Mucosa of descending colon (tissue), 3 donors: ENCODE data around the gene EPB41L3. TPM values are rescaled to one million over a fixed set of nuclear protein-coding genes. Genes with fewer than 3 reads are reported as not detected.

Experiments used
- ATAC-seq: fragments of 200-7000 bp; cut with Tn5 transposase; one replicate; pipeline ENCODE4 v1.9.1; 2020; ENCODE audit warnings: mild to moderate bottlenecking, moderate library complexity
- DNase-seq, 3 donors: peaks; one replicate each; pipeline ENCODE4 v3.0.0-alpha.2; 2020
- H3K36me3 ChIP-seq: fragments of 200-600 bp; one replicate; pipeline ENCODE4 v1.8.0; 2021; ENCODE audit warnings: low read depth, mild to moderate bottlenecking
- H3K4me1 ChIP-seq: fragments of 200-600 bp; one replicate; pipeline ENCODE4 v1.8.0; 2021; ENCODE audit warnings: low read depth, mild to moderate bottlenecking
- H3K4me3 ChIP-seq: fragments of 200-600 bp; one replicate; pipeline ENCODE4 v1.8.0; 2021; ENCODE audit warnings: mild to moderate bottlenecking
- H3K9me3 ChIP-seq: fragments of 200-600 bp; one replicate; pipeline ENCODE4 v1.8.0; 2021; ENCODE audit warnings: mild to moderate bottlenecking
- intact Hi-C, 2 donors: fragments of 100-400 bp; cut with DNase I in 1 of 2; cut with micrococcal nuclease in 1 of 2; formaldehyde crosslinking; loops; one replicate each; pipeline versions ENCODE4 v1.11.0 to v1.11.1; 2022; cut with DNase I, micrococcal nuclease
- total RNA-seq, 3 donors: library from RNA; stranded (reverse); fragmentation: NEBNext Ultra II Directional in 2 of 3; extraction: Animal tissue kit (Norgen Biotek cat#: 25700) in 2 of 3; gene quantifications; one replicate each; pipeline versions ENCODE4 v1.2.1 to v1.2.4, GENCODE V29; 2021 to 2023
- TF ChIP-seq, protein P1 (sequence below): fragments of 200-600 bp; IDR thresholded peaks from one replicate; pipeline ENCODE4 v1.8.0; 2022; ENCODE audit warnings: antibody characterized with exemption, mild to moderate bottlenecking
- donor health status: DM: no; HTN: no; CAD: no; lungs with moderate emphysema.
- donor health status: DM: no; HTN: no; CAD: no.
- donor health status: DM: no; HTN: yes; CAD: no.

EPB41L3 gene
- total RNA-seq, 3 donors from 2014 or later, result 83.3 to 98.9 (median 97.3) TPM

DNA sequence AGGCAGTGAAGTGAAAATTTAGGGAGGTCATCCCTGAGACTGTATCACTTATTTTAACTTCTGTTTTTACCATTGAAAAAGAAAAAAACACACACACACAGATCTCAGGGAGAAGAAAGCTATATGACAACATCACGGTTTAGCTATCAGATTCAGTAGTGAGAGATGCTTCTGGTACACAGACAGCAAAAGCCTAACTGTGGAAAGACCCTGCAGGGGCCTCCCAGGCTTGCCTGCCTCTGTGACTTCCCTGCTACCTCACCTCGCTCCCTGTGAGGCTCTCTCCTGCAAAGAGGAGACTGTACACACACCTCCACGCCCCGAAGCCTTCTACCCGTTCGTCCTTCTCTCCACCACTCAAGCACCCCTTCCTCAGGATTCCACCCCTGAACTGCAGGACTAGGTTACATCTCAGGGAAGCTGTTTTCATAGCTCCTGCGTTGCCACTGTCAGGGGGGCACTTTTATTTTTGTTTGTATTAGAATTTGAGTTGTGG, 86.3 kb downstream of the EPB41L3 start:
- TF ChIP-seq, protein P1, sequence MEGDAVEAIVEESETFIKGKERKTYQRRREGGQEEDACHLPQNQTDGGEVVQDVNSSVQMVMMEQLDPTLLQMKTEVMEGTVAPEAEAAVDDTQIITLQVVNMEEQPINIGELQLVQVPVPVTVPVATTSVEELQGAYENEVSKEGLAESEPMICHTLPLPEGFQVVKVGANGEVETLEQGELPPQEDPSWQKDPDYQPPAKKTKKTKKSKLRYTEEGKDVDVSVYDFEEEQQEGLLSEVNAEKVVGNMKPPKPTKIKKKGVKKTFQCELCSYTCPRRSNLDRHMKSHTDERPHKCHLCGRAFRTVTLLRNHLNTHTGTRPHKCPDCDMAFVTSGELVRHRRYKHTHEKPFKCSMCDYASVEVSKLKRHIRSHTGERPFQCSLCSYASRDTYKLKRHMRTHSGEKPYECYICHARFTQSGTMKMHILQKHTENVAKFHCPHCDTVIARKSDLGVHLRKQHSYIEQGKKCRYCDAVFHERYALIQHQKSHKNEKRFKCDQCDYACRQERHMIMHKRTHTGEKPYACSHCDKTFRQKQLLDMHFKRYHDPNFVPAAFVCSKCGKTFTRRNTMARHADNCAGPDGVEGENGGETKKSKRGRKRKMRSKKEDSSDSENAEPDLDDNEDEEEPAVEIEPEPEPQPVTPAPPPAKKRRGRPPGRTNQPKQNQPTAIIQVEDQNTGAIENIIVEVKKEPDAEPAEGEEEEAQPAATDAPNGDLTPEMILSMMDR, result no peak
- Histone ChIP-seq H3K4me3 (no peak overlapping the region), H3K9me3 (no peaks in the 10 kb centered on the region), H3K4me1 (no peaks in the 10 kb centered on the region), H3K36me3 (no peaks in the 10 kb centered on the region)
- DNase-seq, result no peak
- intact Hi-C loops, result no loop called here
- no peak for ATAC-seq

DNA sequence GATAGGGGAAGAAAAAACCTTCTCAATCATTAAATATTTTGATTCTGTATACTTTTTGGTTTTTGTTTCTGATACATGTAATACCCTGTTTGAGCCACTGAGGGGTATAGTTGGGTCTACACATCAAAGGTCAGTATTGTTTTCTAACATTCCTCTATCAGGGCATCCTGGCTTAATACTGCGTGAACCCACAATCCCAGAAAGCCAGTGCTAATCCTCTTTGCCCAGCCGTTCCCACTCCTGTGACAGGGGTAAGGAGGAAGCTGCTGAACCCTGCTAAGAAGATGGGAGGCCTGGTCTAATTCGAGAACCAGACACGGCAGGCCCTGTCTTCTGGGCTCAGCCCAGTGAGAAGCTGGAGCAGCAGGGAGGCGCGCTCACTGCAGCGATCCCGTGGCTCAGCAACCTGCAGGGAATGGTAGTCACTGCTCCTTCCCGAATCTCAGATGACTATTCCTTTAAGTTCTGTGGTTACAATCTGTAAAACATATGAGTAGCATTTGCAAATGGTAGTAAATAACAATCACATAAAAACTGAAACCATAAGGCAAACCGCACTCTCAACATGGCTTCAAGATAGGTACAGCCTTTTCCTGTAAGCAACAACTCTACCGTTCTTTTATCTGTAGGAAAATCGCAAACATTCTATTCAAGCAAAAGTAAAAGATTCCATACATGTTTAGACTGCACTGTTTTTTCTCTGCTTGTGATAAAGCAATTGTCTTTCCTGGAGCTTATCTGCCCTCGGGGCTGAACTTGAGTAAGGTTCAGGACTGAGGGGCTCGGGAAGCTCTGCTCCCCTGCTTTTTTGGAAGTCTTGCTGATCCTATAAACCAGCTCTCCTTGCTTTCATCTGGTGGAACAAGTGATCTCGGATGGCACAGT, 87.0 kb downstream of the EPB41L3 start:
- DNase-seq, result no peak

GRCh38 chr18:5455674-5456073, 88.1 kb downstream of the EPB41L3 start:
- ATAC-seq, result no peak

More for the DNA sequence above, 87.0 kb downstream of the EPB41L3 start:
- H3K4me3 ChIP-seq, result no peak overlapping the region
- TF ChIP-seq, protein P1, result no peak
- peak; percentile 52 for ATAC-seq
- intact Hi-C loops, result no loop called here
- no peaks in the 10 kb centered on the region for H3K4me1 ChIP-seq
- H3K36me3 ChIP-seq, result no peaks in the 10 kb centered on the region
- no peaks in the 10 kb centered on the region for H3K9me3 ChIP-seq

GRCh38 chr18:5452943-5453443, 90.8 kb downstream of the EPB41L3 start:
- no peak for ATAC-seq
- Histone ChIP-seq H3K4me1 (no peaks in the 10 kb centered on the region), H3K36me3 (no peaks in the 10 kb centered on the region), H3K4me3 (no peak overlapping the region), H3K9me3 (no peaks in the 10 kb centered on the region)
- DNase-seq, result no peak
- TF ChIP-seq, protein P1, result no peak
- intact Hi-C loops, result no loop called here

More at GRCh38 chr18:5455674-5456073, 88.1 kb downstream of the EPB41L3 start:
- Histone ChIP-seq H3K36me3 (no peaks in the 10 kb centered on the region), H3K4me3 (no peak overlapping the region), H3K4me1 (no peaks in the 10 kb centered on the region), H3K9me3 (no peaks in the 10 kb centered on the region)
- intact Hi-C loops, result no loop called here
- TF ChIP-seq, protein P1, result no peak
- no peak for DNase-seq

GRCh38 chr18:5451871-5452270, 91.9 kb downstream of the EPB41L3 start:
- intact Hi-C loops, result no loop called here
- Histone ChIP-seq H3K4me1 (no peaks in the 10 kb centered on the region), H3K4me3 (no peak overlapping the region), H3K36me3 (no peaks in the 10 kb centered on the region), H3K9me3 (no peaks in the 10 kb centered on the region)
- DNase-seq (no peak), ATAC-seq (no peak)
- TF ChIP-seq, protein P1, result no peak
